Brain pericyte (primary cell): ENCODE results near the gene GLRA3.
"Not testable (repeated sequence)": the region's sequence is repeated elsewhere in the genome, so short reads cannot be mapped to it uniquely, and the experiment has no call there.

ENCODE experiments used
- DNase-seq: peaks from one replicate; pipeline ENCODE4 v3.0.0-alpha.2; 2012; ENCODE audit warnings: low read depth, low spot score

Gene GLRA3

GRCh38 chr4:174828845-174829701 is at the start of gene GLRA3:
Gene GLRA3 (minus strand): TSS chr4:174829247. CDS start chr4:174828811, 436 bp downstream.
- DNase-seq: peak; percentile 6

GRCh38 chr4:174874898-174875297 is 45.9 kb upstream of the GLRA3 start:
- DNase-seq: no peak

DNA sequence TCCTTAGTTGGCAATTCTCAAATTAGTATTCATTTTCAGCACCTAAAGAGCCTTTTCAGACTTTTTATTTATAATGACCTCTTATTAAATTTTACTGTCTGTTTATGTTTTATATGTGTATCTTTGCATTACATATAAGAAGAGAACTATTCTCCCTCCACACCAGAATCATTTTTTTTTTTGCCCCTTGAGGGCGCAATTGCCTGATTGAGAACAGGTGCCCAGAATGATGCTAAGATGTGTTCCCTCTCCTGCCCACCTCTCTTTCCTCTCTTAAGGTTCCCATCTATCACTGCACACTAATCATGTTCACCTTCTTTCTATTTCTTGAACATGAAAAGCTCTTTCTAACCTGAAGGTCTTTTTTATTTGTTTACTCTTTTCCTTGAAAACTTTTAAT is 44.9 kb upstream of the GLRA3 start:
- no peak for DNase-seq

GRCh38 chr4:174873146-174873545 is 44.1 kb upstream of the GLRA3 start:
- DNase-seq: not testable (repeated sequence)

DNA sequence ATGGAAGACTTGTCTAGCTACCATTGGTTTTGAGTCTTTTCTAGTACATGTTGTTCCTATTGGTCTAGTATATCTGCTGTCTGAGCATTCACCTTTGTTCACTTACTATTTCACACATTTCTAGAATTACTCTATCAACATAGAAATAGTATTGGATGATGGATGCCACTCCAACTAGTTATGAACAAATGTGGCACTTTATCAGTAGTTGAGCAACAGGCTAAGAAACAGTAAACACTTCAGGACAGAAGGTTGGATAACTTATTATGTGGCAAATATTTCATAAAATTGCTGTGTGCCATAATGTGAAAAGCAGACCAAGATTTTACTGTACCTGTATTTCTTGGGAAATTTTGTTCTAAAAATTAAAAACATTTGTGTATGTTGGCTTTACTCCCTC is 42.4 kb upstream of the GLRA3 start:
- DNase-seq: no peak

DNA sequence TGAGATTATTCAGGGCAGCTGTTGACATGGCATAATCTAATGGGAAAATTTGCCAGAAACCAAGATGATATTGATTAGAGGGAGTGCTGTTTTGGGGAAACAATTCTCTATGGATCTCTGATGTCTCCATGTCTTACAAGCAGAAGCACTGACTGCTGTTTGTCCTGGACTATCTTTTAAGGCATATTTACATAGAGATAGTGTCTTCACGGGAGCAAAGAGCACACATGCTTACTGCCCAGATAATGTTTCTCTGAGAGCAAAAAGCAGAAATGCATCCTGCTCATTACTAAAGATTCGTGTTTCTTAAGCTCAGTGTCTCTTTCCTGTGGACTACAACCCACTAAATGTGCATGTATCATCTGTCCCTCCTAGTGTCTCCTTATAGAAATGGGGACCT is 41.3 kb upstream of the GLRA3 start:
- no peak for DNase-seq

DNA sequence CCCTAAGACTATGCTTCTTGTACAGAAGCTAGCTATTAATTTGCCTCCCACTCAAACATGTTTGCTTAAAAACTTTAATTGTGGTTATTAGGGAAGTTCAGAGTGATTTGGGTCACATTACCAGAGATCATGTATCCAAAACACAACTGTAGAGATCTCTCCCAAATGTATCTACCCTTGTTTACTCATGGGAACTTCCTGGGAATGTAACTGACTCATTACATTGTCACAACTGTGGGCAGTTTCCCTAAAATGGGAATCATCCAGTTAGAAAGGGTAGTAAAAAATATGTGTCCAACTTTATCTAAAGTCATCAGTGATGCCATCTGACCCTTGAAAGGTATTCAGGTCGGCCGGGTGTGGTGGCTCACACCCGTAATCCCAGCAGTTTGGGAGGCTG is 40.3 kb upstream of the GLRA3 start:
- no peak for DNase-seq

GRCh38 chr4:174867903-174868302 is 38.9 kb upstream of the GLRA3 start:
- DNase-seq: no peak

- DNase-seq: no peak
These were observed 36.5 kb upstream of the GLRA3 start for GRCh38 chr4:174865418-174865985.

DNA sequence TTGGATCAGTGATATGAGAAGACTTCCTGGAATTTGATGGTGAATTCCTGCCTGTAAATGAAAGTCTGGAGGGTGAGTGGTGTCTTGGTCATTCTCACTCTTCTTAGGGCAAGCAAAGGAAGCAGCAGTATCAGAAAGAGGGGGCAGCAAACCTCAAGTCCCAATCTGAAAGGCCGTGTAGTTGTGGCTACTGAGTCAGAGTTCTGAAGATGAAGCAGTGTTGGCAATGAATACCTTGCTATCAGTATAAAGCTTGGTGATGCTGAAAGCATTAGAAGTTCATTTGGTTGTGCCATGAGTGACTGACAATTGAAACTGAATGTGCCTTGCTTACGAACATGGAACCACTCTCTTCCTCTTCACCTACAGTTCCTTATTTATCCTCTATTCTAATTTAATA is 35.0 kb upstream of the GLRA3 start:
- no peak for DNase-seq

GRCh38 chr4:174860588-174860987 is 31.5 kb upstream of the GLRA3 start:
- no peak for DNase-seq

GRCh38 chr4:174859904-174860303 is 30.9 kb upstream of the GLRA3 start:
- no peak for DNase-seq

GRCh38 chr4:174856926-174857800 is 28.1 kb upstream of the GLRA3 start:
- DNase-seq: no peak

DNA sequence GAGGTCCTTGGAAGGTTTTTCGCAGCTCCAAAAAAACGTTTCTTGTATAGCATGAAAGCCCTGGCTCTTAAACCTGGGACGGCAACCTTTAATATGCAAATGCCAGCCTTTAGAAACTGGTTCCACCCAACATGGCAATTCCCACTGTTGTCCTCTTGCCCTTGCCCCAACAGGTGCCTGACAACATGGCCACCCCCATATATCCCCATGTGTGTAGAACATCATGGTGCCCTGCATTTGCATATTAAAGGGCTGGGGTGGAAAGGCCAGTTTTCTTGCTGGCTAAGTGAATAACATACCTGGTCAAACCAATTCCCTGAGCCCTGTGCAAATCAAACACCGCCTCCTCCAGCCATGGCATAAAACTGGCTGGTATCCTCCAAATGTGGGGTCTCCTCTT is 26.0 kb upstream of the GLRA3 start:
- no peak for DNase-seq

GRCh38 chr4:174853629-174854028 is 24.6 kb upstream of the GLRA3 start:
- DNase-seq: no peak

- DNase-seq: no peak
These were observed 19.5 kb upstream of the GLRA3 start for GRCh38 chr4:174848596-174848995.

GRCh38 chr4:174847801-174848427 is 18.9 kb upstream of the GLRA3 start:
- DNase-seq: no peak

DNA sequence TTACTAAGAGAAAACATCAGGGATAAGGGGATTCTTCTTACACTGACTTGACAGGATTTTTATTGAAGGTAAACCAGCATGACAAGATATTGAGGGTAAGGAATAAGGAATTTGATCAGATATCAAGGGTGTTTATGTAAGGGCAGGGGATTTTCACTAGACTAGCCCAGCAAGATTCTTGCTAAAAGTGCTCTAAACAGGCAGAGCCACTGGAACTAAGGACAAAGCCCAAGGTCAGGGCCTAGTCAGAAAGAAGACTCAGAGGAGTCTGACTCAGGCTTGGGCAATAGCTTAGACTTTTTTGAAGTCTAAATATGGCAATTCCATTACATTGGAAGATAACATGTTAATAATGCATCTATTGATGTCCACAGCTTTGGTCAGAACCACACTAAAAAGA is 6.5 kb upstream of the GLRA3 start:
- no peak for DNase-seq

DNA sequence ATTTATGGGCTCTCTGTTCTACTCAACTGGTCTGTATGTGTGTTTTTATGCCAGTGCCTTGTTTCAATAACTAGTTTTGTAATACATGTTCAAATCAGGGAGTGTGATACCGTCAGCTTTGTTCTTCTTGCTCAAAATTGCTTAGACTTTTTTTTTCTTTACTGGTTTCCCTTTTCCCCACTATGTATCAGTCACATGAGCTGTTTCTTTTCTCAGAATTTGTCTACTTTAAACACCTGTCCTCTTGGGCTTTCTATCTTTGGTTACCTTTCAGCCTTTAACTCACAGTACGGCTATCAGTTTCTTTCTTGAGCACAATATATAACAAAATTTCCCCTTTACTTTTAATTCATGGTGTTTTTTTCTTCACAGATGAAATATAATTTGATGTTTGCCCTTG is 5.4 kb upstream of the GLRA3 start:
- DNase-seq: no peak

DNA sequence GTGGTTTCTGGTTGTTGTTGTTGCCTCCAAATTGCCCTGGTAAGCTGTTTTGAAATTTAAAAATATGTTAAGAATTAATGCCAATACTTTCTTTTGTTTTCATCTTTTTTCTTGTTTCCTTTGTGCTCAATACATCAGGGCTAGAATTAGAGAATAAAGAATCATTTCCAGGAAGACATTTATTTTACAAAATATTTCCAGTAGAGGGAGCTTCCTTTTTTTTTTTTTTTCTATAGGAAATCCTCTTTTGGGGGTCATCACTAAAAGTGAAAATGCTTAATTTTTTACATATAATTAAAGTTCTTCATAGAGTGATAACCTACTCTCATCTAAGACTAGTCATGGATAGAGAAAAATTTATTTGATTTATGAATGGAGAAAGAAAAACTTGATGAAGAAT is 2.4 kb downstream of the GLRA3 start:
- DNase-seq: no peak

GRCh38 chr4:174815282-174815681 is 13.8 kb downstream of the GLRA3 start:
- DNase-seq: no peak

DNA sequence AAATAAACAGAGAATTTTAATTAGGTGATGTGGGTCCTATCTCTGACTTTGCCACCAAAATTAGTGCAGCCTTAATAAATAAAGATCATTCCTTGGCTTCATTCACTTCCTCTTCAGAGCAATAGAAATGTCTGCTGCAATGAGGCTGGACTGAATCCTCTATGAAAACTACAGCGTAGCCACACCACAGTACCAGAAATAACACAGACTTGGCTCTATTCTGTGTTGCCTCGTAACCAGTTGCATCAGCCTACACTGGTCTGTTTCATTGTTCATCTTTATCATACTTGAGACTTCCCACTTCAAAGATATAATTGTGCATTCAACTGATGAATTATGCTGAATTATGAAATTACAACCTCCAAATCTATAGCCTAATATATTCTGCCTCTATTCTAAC is 15.8 kb downstream of the GLRA3 start:
- DNase-seq: no peak
